SJSA1 (cell line): Measurements from ENCODE around the gene C12orf57. TPM values are rescaled to one million over a fixed set of nuclear protein-coding genes. Genes with fewer than 3 reads are reported as not detected.
A peak's percentile ranks its signal among the peaks of the same experiment; 100 is the strongest.

ENCODE experiments used
- DNase-seq, 2 experiments: peaks; one replicate each; pipeline ENCODE4 v3.0.0-alpha.2; 2015 to 2020; ENCODE audit warnings: low spot score in 2 of 2, low read depth in 1 of 2
- H3K27ac ChIP-seq: fragments of 250-450 bp; sonication (Bioruptor Pico); 2 replicates; pipeline ENCODE4 v1.5.1; 2020; ENCODE audit warnings: mild to moderate bottlenecking, moderate library complexity
- H3K27me3 ChIP-seq: fragments of 250-450 bp; sonication (Bioruptor Pico); replicated peaks from 2 replicates; pipeline ENCODE4 v1.5.1; 2020; ENCODE audit warnings: mild to moderate bottlenecking, moderate library complexity
- H3K36me3 ChIP-seq: fragments of 250-450 bp; sonication (Bioruptor Pico); 2 replicates; pipeline ENCODE4 v1.5.1; 2020; ENCODE audit warnings: mild to moderate bottlenecking
- H3K4me1 ChIP-seq: fragments of 250-450 bp; sonication (Bioruptor Pico); replicated peaks from 2 replicates; pipeline ENCODE4 v1.6.1; 2021; ENCODE audit warnings: mild to moderate bottlenecking
- H3K4me3 ChIP-seq: fragments of 250-450 bp; sonication (Bioruptor Pico); 2 replicates; pipeline ENCODE4 v1.5.1; 2020; ENCODE audit warnings: mild to moderate bottlenecking
- H3K9me3 ChIP-seq: fragments of 250-450 bp; sonication (Bioruptor Pico); replicated peaks from 2 replicates; pipeline ENCODE4 v1.5.1; 2020; ENCODE audit warnings: mild to moderate bottlenecking
- total RNA-seq: library from RNA; depleted of rRNA; stranded (reverse); fragments of >200 nt; shearing (Covaris generic); gene quantifications from 2 replicates; pipeline ENCODE4 v1.2.3, GENCODE V29; 2014

C12orf57 gene
- total RNA-seq, 1 experiment from 2014 or later, result 331 TPM

DNA sequence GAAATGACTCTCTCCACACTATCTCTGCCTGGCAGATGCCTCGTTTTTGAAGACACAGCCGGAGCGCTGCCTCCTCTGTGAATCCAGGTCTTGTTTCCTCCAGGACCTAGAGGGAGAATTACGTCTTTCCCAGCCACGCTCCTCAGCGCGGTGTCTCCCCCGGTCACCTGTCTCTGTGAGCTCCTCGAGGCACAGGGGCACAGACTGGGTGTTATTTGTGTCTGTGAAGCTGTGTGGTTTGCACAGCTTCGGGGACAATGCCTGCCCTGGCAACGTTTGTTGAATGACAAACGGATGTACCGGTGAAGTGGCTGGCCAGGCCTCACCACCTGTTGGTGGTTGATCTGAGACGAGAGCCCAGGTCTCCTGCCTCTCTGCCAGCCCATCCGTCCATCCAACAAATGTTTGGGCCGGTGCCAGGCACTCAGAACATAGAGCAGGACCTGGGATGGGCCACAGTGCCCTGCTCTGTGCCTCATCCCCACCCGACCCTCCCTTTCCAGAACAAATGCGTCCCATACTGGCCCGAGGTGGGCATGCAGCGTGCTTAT is 13.4 kb downstream of the C12orf57 start:
- no peaks in the 10 kb centered on the region for H3K36me3 ChIP-seq
- H3K27ac ChIP-seq, result no peak overlapping the region
- DNase-seq, result no peak
- H3K4me1 ChIP-seq, result peaks cover 23% of the 10 kb centered on the region
- no peaks in the 10 kb centered on the region for H3K27me3 ChIP-seq
- H3K4me3 ChIP-seq, result no peak overlapping the region
- H3K9me3 ChIP-seq, result no peaks in the 10 kb centered on the region

DNA sequence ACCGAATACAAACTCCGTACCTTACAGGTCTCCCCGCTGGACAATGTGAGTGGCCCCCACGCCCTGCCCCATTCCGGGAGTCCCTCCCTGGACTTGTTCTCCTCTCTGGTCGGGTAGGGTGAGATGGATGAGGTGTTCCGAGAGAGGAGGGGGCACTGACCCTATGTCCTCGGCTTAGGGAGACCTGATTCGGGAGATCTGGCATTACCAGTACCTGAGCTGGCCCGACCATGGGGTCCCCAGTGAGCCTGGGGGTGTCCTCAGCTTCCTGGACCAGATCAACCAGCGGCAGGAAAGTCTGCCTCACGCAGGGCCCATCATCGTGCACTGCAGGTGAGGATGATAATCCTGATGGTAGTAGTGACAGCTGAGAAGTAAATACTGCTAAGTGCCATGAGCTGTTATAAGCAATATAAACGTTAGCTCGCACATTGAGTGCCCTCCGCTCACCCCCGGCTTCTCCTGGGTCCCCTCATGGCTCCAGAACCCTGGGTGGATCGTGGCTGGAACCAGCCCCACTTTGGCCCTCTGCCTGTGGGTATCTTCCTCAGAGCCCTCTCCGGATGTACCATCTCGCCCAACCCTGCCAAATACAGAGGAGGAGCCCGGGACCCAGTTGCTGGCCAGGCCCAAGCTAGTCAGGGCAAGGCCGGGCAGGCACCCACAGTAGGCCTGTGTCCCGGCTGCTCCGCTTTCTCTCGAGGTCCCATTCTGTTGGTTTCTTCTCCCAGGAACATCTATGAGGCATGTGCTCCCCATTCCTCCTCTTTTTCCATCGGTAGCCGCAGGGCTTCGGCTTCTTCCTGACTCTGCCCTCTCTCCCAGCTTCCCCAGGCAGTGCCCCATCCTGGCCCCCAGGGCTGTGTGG is 14.2 kb downstream of the C12orf57 start:
- H3K4me1 ChIP-seq, result peaks cover 25% of the 10 kb centered on the region
- no peak for DNase-seq
- H3K4me3 ChIP-seq, result no peak overlapping the region
- no peaks in the 10 kb centered on the region for H3K36me3 ChIP-seq
- H3K27me3 ChIP-seq, result no peaks in the 10 kb centered on the region
- H3K27ac ChIP-seq, result no peak overlapping the region
- no peaks in the 10 kb centered on the region for H3K9me3 ChIP-seq

DNA sequence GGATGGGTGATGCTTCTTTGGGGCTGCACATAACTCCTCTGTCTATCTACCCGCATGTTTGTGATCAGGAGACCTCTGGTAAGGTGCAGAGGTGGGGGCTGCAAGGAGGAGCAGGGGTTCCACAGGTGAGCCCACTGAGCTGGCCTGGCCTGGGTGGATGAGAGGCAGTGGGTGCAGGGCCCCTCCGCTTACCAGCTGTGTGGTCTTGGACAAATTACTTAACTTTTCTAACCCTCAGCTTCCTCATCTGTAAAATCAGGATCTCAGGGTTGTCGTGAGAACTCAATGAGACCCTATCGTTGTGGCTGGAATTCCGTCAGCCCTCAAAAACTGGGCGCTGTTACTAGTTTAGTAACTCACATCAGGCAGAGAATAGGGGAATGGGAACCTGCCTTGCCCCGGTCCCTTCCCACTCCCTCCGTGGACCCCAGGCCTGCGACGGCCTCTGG is 14.8 kb downstream of the C12orf57 start:
- DNase-seq, result no peak
- no peaks in the 10 kb centered on the region for H3K9me3 ChIP-seq
- no peaks in the 10 kb centered on the region for H3K27me3 ChIP-seq
- H3K4me3 ChIP-seq, result no peak overlapping the region
- H3K27ac ChIP-seq, result no peak overlapping the region
- H3K4me1 ChIP-seq, result peaks cover 25% of the 10 kb centered on the region
- no peaks in the 10 kb centered on the region for H3K36me3 ChIP-seq

GRCh38 chr12:6959058-6959804 is 15.4 kb downstream of the C12orf57 start:
- H3K27me3 ChIP-seq, result no peaks in the 10 kb centered on the region
- no peak for DNase-seq
- peaks cover 25% of the 10 kb centered on the region for H3K4me1 ChIP-seq
- peaks cover 6% of the 10 kb centered on the region for H3K36me3 ChIP-seq
- no peak overlapping the region for H3K27ac ChIP-seq
- H3K4me3 ChIP-seq, result no peak overlapping the region
- no peaks in the 10 kb centered on the region for H3K9me3 ChIP-seq

GRCh38 chr12:6959805-6960592 is 16.2 kb downstream of the C12orf57 start:
- Histone ChIP-seq H3K27ac (no peak overlapping the region), H3K27me3 (no peaks in the 10 kb centered on the region), H3K4me3 (no peak overlapping the region), H3K4me1 (peaks cover 25% of the 10 kb centered on the region), H3K9me3 (no peaks in the 10 kb centered on the region), H3K36me3 (peaks cover 14% of the 10 kb centered on the region)
- DNase-seq, result no peak

- no peaks in the 10 kb centered on the region for H3K27me3 ChIP-seq
- H3K36me3 ChIP-seq, result peaks cover 21% of the 10 kb centered on the region
- H3K9me3 ChIP-seq, result no peaks in the 10 kb centered on the region
- H3K4me1 ChIP-seq, result peaks cover 25% of the 10 kb centered on the region
- no peak overlapping the region; the same call in 1 of the 2 replicates for H3K4me3 ChIP-seq
- peak overlapping the region; percentile 92 for H3K27ac ChIP-seq
- peak; percentile 25 to 46 for DNase-seq
These were observed 16.9 kb downstream of the C12orf57 start for GRCh38 chr12:6960593-6961277.

DNA sequence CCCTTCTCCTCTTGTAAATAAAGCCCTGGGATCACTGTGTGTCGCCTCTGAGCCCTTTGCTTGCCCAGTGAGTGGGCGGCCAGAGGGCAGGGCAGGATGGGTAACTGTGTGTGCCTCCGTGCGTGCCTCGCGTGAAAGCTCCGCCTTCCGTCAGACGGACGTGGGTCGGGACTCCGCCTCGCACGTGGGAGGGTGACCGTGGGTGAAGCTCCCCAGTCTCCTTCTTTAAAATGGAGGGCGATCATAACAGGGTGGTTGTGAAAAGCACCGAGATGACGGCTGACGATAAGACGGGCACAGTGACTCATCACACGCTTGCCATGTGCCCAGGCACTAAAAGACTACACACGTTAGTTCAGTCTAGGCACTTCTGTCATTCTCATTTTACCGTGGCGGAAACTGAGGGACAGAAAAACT is 17.5 kb downstream of the C12orf57 start:
- H3K4me3 ChIP-seq, result peak overlapping the region; percentile 27
- H3K9me3 ChIP-seq, result no peaks in the 10 kb centered on the region
- no peaks in the 10 kb centered on the region for H3K27me3 ChIP-seq
- peak; percentile 72 to 74 for DNase-seq
- H3K4me1 ChIP-seq, result peaks cover 25% of the 10 kb centered on the region
- H3K36me3 ChIP-seq, result peaks cover 27% of the 10 kb centered on the region
- peak overlapping the region; percentile 92 for H3K27ac ChIP-seq

- H3K4me3 ChIP-seq, result peak overlapping the region; percentile 27
These were observed 18.0 kb downstream of the C12orf57 start for GRCh38 chr12:6961695-6962284.

DNA sequence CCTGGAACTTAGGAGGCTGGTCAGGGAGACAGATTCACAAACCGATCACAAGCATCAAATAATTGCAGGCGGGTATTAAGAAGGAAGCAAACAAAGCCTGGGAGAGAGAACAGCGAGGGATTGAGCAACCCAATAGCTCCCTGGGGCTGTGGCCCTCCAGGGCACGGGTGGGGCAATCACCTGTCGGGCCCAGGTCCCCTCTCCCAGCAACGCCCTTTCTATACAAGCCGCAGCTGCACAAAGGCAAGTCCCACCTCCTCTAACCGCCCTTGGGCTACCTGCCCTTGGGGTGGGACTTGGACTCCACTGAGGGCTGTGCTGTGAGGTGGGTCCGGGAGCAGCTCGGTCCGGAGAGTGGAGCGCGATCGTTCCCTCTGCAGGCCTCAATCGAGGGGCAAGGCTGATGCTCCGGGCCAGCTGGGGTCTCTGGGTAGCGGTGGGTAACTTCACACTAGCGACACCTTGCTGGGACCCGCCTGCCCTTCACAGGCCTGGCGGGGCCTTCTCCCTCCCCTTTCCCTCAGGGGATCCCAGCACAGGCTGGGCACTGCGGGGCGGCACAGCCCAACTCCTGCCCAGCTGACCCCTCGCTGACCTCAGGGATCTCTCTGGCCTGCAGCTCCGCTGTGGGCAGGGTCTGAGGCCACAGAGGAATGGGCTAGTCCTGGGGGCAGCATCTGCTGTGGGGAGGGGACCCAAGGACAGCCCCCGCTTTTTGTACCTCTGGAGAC is 18.6 kb downstream of the C12orf57 start:
- Histone ChIP-seq H3K27me3 (no peaks in the 10 kb centered on the region), H3K4me3 (peak overlapping the region; percentile 27; the same call in 1 of the 2 replicates), H3K4me1 (peaks cover 25% of the 10 kb centered on the region), H3K9me3 (no peaks in the 10 kb centered on the region), H3K27ac (peak overlapping the region; percentile 92), H3K36me3 (peaks cover 38% of the 10 kb centered on the region)
- DNase-seq, result no peak

More at GRCh38 chr12:6961695-6962284, 18.0 kb downstream of the C12orf57 start:
- H3K9me3 ChIP-seq, result no peaks in the 10 kb centered on the region
- peaks cover 32% of the 10 kb centered on the region for H3K36me3 ChIP-seq
- H3K27ac ChIP-seq, result peak overlapping the region; percentile 92
- no peaks in the 10 kb centered on the region for H3K27me3 ChIP-seq
- peak; percentile 92 to 94 for DNase-seq
- H3K4me1 ChIP-seq, result peaks cover 25% of the 10 kb centered on the region

DNA sequence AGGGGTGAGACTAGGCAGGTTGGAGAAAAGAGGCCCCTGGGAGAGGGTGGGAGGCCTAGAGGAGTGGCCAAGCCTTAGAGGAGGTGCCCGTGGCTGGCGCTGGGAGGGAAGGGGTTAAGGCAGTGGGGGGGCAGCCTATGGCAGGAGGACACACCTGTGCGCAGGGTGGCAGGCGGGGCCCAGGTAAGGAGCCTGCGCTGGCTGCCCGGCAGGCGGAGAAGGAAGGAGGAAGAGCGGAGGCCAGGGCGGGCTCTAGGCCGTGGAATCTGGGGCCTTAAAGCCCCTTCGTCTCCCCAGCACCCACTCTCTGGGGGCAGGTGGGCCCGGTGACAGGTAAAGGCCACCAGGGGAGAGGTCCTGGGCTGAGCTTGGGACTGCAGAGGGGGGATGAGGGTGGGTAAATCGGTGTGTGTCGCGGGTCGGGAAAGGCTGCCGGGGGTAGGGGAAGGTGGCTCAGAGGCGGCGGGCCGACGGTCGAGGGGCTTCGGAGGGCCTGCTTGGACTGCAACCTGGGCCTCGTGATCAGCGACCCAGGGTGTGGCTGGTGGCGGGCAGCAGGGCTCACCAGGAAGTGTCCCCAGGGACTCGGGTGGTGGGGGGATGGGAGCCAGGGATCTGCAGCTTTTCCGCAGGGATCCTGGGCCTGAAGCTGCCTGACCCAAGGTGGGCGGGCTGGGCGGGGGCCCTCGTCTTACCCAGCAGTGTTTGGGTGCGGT is 19.4 kb downstream of the C12orf57 start:
- Histone ChIP-seq H3K4me3 (no peak overlapping the region), H3K36me3 (peaks cover 45% of the 10 kb centered on the region), H3K9me3 (no peaks in the 10 kb centered on the region), H3K27ac (peak overlapping the region; percentile 92), H3K27me3 (no peaks in the 10 kb centered on the region), H3K4me1 (peaks cover 26% of the 10 kb centered on the region)
- no peak for DNase-seq

GRCh38 chr12:6963791-6964413 is 20.1 kb downstream of the C12orf57 start:
- no peaks in the 10 kb centered on the region for H3K9me3 ChIP-seq
- H3K27me3 ChIP-seq, result no peaks in the 10 kb centered on the region
- peaks cover 53% of the 10 kb centered on the region for H3K36me3 ChIP-seq
- H3K27ac ChIP-seq, result no peak overlapping the region
- no peak overlapping the region for H3K4me3 ChIP-seq
- DNase-seq, result no peak
- peaks cover 33% of the 10 kb centered on the region for H3K4me1 ChIP-seq
